Measurements from ENCODE around the gene MEF2A. TPM values are rescaled to one million over a fixed set of nuclear protein-coding genes. Genes with fewer than 3 reads are reported as not detected.

MEF2A gene
- total and polyA plus RNA-seq, 2 donors, result 27.4 to 32.4 TPM

DNA sequence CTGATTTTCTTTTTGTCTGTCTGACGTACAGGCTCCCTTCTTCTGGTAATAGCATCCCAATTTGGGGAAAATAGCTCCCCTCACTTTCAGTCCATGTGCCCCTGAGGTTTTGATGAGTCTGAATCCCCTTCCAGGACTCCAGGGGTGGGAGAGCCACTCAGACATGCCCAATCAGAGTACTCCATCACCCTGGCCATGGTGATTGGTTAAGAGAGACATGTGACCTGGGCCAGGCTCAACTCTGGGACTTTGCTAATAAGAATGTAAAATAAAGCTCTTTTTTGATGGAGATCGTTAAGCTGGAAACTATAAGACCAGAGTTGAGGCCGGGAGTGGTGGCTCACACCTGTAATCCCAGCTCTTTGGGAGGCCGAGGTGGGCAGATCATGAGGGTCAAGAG, 9.2 kb upstream of the MEF2A start:
- no peak overlapping the region for H3K27ac ChIP-seq (ENCODE audit: low read depth in 1 of 2, low read length in 1 of 2)
- no peaks in the 10 kb centered on the region for H3K27me3 ChIP-seq (ENCODE audit: control insufficient read depth in 2 of 2, insufficient read depth in 1 of 2, low read length in 1 of 2)
- no peaks in the 10 kb centered on the region for H3K4me1 ChIP-seq (ENCODE audit: control insufficient read depth in 2 of 2, insufficient read depth in 2 of 2, low read length in 2 of 2)
- no peaks in the 10 kb centered on the region for H3K9me3 ChIP-seq (ENCODE audit: control insufficient read depth in 2 of 2, insufficient read depth in 1 of 2, low read length in 1 of 2)
- WGBS, result 98% methylated on average over 4 of the region's 4 CpGs
- H3K36me3 ChIP-seq (ENCODE audit: control insufficient read depth in 2 of 2, insufficient read depth in 2 of 2, low read length in 1 of 2), result no peaks in the 10 kb centered on the region
- no peak for DNase-seq (ENCODE audit: low read depth in 6 of 9, low spot score in 9 of 9)
- H3K4me3 ChIP-seq (ENCODE audit: low read length in 2 of 2), result no peak overlapping the region

DNA sequence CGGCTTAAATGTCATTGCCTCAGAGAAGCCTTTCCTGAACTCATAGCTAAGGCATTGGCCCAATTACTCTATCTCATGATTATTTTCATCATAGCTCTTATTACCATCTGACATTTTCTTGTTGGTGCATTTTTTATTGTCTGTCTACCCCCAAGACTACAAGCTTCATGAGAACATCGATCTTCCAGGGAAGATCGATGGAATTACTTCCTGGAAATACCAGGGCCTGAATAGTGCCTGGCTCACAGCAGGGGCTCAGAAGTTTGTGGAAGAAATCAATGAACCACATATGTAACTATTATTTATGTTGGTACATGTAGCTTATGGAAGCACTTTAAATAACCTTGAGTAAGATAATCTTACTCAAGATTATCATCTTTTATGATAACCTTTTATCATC, 7.7 kb upstream of the MEF2A start:
- H3K27me3 ChIP-seq (ENCODE audit: control insufficient read depth in 2 of 2, insufficient read depth in 1 of 2, low read length in 1 of 2), result no peaks in the 10 kb centered on the region
- H3K4me1 ChIP-seq (ENCODE audit: control insufficient read depth in 2 of 2, insufficient read depth in 2 of 2, low read length in 2 of 2), result peaks cover 9 to 11% of the 10 kb centered on the region in 2 donors
- over 99% methylated on average over 3 of the region's 3 CpGs for WGBS
- H3K4me3 ChIP-seq (ENCODE audit: low read length in 2 of 2), result no peak overlapping the region
- H3K36me3 ChIP-seq (ENCODE audit: control insufficient read depth in 2 of 2, insufficient read depth in 2 of 2, low read length in 1 of 2), result no peaks in the 10 kb centered on the region
- H3K27ac ChIP-seq (ENCODE audit: low read depth in 1 of 2, low read length in 1 of 2), result no peak overlapping the region
- DNase-seq (ENCODE audit: low read depth in 6 of 9, low spot score in 9 of 9), result no peak
- no peaks in the 10 kb centered on the region for H3K9me3 ChIP-seq (ENCODE audit: control insufficient read depth in 2 of 2, insufficient read depth in 1 of 2, low read length in 1 of 2)

DNA sequence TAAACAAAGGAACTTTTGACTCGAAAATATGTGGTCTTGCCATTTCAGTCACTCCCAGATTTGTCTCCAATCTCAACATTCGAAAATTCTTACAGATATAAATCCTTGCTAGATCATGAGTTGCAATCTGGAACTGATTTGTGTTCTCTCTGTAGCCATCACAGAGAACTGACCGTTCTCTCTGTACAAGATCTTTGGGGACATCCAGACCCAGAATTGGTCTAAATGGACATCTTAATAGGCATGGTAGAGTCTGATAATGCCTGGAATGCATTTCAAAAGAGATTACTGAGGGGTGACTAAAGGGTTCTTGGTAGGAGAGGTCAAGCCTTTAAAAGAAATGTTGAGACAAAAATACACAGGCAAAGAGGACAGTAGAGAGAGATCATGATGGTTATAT, 7.2 kb upstream of the MEF2A start:
- 94% methylated on average over 3 of the region's 3 CpGs for WGBS
- Histone ChIP-seq H3K27me3 (ENCODE audit: control insufficient read depth in 2 of 2, insufficient read depth in 1 of 2, low read length in 1 of 2) (no peaks in the 10 kb centered on the region), H3K9me3 (ENCODE audit: control insufficient read depth in 2 of 2, insufficient read depth in 1 of 2, low read length in 1 of 2) (no peaks in the 10 kb centered on the region), H3K27ac (ENCODE audit: low read depth in 1 of 2, low read length in 1 of 2) (no peak overlapping the region), H3K4me3 (ENCODE audit: low read length in 2 of 2) (no peak overlapping the region), H3K4me1 (ENCODE audit: control insufficient read depth in 2 of 2, insufficient read depth in 2 of 2, low read length in 2 of 2) (peaks cover 9 to 16% of the 10 kb centered on the region in 2 donors), H3K36me3 (ENCODE audit: control insufficient read depth in 2 of 2, insufficient read depth in 2 of 2, low read length in 1 of 2) (no peaks in the 10 kb centered on the region)
- no peak for DNase-seq (ENCODE audit: low read depth in 6 of 9, low spot score in 9 of 9)

DNA sequence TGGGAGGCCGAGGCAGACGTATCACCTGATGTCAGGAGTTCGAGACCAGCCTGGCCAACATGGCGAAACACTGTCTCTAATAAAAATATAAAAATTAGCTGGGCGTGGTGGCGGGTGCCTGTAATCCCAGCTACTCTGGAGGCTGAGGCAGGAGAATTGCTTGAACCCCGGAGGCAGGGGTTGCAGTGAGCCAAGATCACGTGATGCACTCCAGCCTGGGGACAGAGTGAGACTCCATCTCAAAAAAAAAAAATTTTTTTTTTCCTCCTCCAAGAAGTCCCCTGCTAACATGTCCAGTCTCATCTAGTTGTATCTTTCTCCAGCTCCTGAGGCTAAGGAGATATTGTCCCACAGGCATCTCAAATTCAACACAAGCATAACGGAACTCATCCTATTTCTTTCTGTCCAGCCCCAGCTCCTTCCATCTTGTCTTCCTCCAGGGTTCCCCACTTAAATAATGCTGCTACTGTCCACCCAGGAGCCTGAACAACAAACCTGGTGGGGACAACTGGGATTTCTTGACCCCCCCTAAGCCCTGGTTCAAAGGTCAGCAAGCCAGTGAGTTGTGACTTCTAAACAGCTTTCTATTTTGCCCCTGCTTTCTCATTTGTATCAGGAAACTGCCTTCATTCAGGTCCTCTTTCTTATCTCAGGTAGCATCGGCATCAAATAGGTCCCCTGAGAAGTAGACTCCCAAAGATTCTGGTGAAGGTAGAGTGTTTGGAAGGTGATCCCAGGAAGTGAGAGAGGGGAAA, 4.1 kb upstream of the MEF2A start:
- Histone ChIP-seq H3K36me3 (ENCODE audit: control insufficient read depth in 2 of 2, insufficient read depth in 2 of 2, low read length in 1 of 2) (no peaks in the 10 kb centered on the region), H3K4me3 (ENCODE audit: low read length in 2 of 2) (no peak overlapping the region), H3K9me3 (ENCODE audit: control insufficient read depth in 2 of 2, insufficient read depth in 1 of 2, low read length in 1 of 2) (no peaks in the 10 kb centered on the region), H3K27ac (ENCODE audit: low read depth in 1 of 2, low read length in 1 of 2) (no peak overlapping the region), H3K27me3 (ENCODE audit: control insufficient read depth in 2 of 2, insufficient read depth in 1 of 2, low read length in 1 of 2) (no peaks in the 10 kb centered on the region), H3K4me1 (ENCODE audit: control insufficient read depth in 2 of 2, insufficient read depth in 2 of 2, low read length in 2 of 2) (peaks cover 15 to 31% of the 10 kb centered on the region in 2 donors)
- 97% methylated on average over 10 of the region's 10 CpGs for WGBS
- DNase-seq (ENCODE audit: low read depth in 6 of 9, low spot score in 9 of 9), result no peak

DNA sequence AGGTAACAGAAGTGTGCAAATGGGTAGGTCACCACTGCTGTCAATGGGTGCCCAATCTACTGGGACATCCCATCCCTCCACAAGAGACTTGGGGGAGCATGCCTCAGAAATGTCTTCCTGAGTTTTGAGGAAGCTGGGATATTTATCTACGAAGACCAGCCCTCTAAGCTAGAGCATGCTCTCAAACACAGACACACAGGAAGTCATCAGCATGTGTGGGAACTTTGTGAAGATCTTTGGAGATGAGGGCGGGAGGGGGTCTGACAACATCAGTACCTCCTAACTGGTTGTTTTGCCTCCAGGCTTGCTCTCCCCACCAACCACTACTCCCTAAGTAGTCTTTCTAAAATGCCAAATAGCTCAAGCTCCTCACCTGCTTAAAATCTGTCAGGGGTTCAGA, 3.5 kb upstream of the MEF2A start:
- Histone ChIP-seq H3K9me3 (ENCODE audit: control insufficient read depth in 2 of 2, insufficient read depth in 1 of 2, low read length in 1 of 2) (no peaks in the 10 kb centered on the region), H3K4me3 (ENCODE audit: low read length in 2 of 2) (no peak overlapping the region), H3K36me3 (ENCODE audit: control insufficient read depth in 2 of 2, insufficient read depth in 2 of 2, low read length in 1 of 2) (no peaks in the 10 kb centered on the region), H3K27me3 (ENCODE audit: control insufficient read depth in 2 of 2, insufficient read depth in 1 of 2, low read length in 1 of 2) (no peaks in the 10 kb centered on the region), H3K4me1 (ENCODE audit: control insufficient read depth in 2 of 2, insufficient read depth in 2 of 2, low read length in 2 of 2) (peaks cover 15 to 31% of the 10 kb centered on the region in 2 donors), H3K27ac (ENCODE audit: low read depth in 1 of 2, low read length in 1 of 2) (no peak overlapping the region)
- DNase-seq (ENCODE audit: low read depth in 6 of 9, low spot score in 9 of 9), result peak in 2 of 9 donors; percentile 14 to 52
- 16% methylated on average over 2 of the region's 2 CpGs for WGBS

DNA sequence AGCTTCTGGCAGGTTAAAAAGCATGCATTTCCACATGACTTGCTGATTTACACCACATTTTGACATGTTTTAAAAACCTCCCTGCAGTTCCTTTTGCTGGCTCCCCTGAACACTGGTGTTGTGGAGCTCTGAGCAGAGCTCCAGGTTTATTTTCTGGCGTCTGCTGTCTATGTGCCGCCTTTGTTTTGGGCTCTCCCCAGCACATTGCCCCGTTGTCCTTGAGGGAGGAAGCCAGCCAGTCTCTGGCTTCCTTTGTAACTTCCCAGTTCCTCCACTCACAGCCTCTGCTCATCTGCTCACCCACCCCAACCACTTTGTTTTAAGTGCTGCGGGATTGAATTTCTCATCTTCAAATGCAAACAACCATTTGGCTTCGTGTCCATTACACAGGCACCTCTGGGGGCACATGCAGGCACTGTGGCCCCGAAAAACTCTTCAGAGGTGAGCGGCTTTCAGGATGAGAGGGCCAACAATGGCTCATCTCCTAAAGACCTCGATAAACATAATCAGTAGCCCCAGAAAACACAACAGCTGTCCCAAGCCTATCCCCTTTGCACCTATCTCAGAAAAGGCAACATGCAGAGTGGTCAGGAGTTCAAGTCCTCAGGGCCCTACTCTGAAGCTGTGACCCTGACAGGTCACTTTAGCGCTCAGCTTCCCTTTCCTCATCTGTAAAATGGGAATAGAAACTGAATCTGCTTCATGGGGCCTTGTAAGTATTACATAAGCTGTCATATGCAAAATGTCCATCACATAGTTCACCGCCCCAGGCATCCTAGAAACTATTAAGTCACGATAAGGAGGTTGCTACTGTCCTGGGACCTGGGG, 1.3 kb upstream of the MEF2A start:
- peak in 4 of 9 donors; percentile 8 to 43 (median 20) for DNase-seq (ENCODE audit: low read depth in 6 of 9, low spot score in 9 of 9)
- peaks cover 18 to 31% of the 10 kb centered on the region in 2 donors for H3K4me1 ChIP-seq (ENCODE audit: control insufficient read depth in 2 of 2, insufficient read depth in 2 of 2, low read length in 2 of 2)

DNA sequence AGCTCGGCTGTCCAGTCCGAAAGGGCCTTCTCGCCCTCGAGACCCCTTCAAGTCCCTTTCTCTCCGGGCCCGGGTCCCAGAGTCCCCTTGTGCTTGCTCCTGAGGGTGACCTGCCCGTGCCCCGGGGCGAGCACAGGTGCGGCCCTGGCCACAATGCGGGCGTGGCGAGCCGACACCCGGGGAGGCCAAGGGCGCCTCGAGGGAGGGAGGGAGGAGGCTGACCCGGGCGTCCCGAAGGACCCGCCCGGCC, 810 bp upstream of the MEF2A start:
- Histone ChIP-seq H3K4me1 (ENCODE audit: control insufficient read depth in 2 of 2, insufficient read depth in 2 of 2, low read length in 2 of 2) (peaks cover 18 to 31% of the 10 kb centered on the region in 2 donors), H3K4me3 (ENCODE audit: low read length in 2 of 2) (peak overlapping the region; percentile 39 to 59), H3K27ac (ENCODE audit: low read depth in 1 of 2, low read length in 1 of 2) (peak overlapping the region; percentile 74 to 89), H3K9me3 (ENCODE audit: control insufficient read depth in 2 of 2, insufficient read depth in 1 of 2, low read length in 1 of 2) (no peaks in the 10 kb centered on the region), H3K36me3 (ENCODE audit: control insufficient read depth in 2 of 2, insufficient read depth in 2 of 2, low read length in 1 of 2) (no peaks in the 10 kb centered on the region), H3K27me3 (ENCODE audit: control insufficient read depth in 2 of 2, insufficient read depth in 1 of 2, low read length in 1 of 2) (no peaks in the 10 kb centered on the region)
- peak in 1 of 9 donors; percentile 14 for DNase-seq (ENCODE audit: low read depth in 6 of 9, low spot score in 9 of 9)
- 12% methylated on average over 22 of the region's 22 CpGs for WGBS

More for the DNA sequence above, 1.3 kb upstream of the MEF2A start:
- Histone ChIP-seq H3K27ac (ENCODE audit: low read depth in 1 of 2, low read length in 1 of 2) (peak overlapping the region; percentile 74 to 89), H3K36me3 (ENCODE audit: control insufficient read depth in 2 of 2, insufficient read depth in 2 of 2, low read length in 1 of 2) (no peaks in the 10 kb centered on the region), H3K9me3 (ENCODE audit: control insufficient read depth in 2 of 2, insufficient read depth in 1 of 2, low read length in 1 of 2) (no peaks in the 10 kb centered on the region), H3K27me3 (ENCODE audit: control insufficient read depth in 2 of 2, insufficient read depth in 1 of 2, low read length in 1 of 2) (no peaks in the 10 kb centered on the region), H3K4me3 (ENCODE audit: low read length in 2 of 2) (peak overlapping the region; percentile 39 to 59)
- WGBS, result 49% methylated on average over 11 of the region's 11 CpGs

DNA sequence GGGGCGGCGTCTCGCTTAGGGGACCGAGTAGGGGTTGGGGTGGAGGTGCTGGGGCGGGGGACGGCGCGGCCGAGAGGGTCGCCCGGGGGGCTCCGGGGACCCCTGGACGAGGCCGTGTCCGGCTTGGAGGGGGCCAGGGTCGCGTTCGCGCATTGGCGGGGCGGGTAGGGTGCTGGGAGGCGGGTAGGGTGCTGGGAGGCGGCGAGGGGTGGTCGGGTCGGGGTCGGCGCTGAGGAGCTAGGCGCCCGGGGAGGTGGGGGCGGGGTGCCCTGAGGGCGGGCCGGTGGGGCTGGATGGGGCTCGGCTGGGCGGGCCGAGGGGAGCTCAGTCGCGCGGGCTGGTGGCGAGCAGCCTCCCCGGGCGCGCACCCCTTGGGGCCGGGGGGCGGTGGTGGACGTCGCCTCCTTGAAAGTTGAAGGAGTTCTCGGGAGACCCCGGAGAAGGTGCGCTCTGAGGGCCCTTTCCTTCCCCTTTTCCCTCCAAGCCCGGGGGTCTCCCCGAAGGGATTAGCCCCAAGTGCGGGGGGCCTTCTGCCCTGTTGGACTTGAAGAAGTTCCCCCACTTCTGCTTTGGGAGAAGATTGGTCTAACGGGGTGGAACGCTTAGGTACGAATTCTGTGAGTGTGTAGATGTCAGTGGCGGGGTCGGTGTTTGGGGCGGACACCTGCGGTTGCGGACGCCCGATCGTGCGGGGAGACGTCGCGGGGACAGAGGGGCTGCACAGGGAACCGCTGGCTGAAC, 543 bp downstream of the MEF2A start:
- peak overlapping the region; percentile 82 to 89 for H3K27ac ChIP-seq (ENCODE audit: low read depth in 1 of 2, low read length in 1 of 2)
- H3K27me3 ChIP-seq (ENCODE audit: control insufficient read depth in 2 of 2, insufficient read depth in 1 of 2, low read length in 1 of 2), result no peaks in the 10 kb centered on the region
- WGBS, result under 1% methylated on average over 69 of the region's 69 CpGs
- no peaks in the 10 kb centered on the region for H3K36me3 ChIP-seq (ENCODE audit: control insufficient read depth in 2 of 2, insufficient read depth in 2 of 2, low read length in 1 of 2)
- H3K9me3 ChIP-seq (ENCODE audit: control insufficient read depth in 2 of 2, insufficient read depth in 1 of 2, low read length in 1 of 2), result no peaks in the 10 kb centered on the region
- peaks cover 18 to 31% of the 10 kb centered on the region in 2 donors for H3K4me1 ChIP-seq (ENCODE audit: control insufficient read depth in 2 of 2, insufficient read depth in 2 of 2, low read length in 2 of 2)
- peak overlapping the region; percentile 59 to 96 for H3K4me3 ChIP-seq (ENCODE audit: low read length in 2 of 2)
- DNase-seq (ENCODE audit: low read depth in 6 of 9, low spot score in 9 of 9), result peak in 5 of 9 donors; percentile 23 to 59 (median 38)

Data from thymus (tissue), 11 donors.